SHP77 (cell line): Measurements from ENCODE around the gene RBFOX2.
"Not testable (repeated sequence)": the region's sequence is repeated elsewhere in the genome, so short reads cannot be mapped to it uniquely, and the experiment has no call there.

Experiments
- DNase-seq, 2 experiments: peaks; one replicate each; lab custom pipeline; 2025; lab: John Stamatoyannopoulos, UW

RBFOX2 gene

GRCh38 chr22:35830305-35830704, 198.3 kb downstream of the RBFOX2 start:
- DNase-seq: no peak

- no peak for DNase-seq
Measured at GRCh38 chr22:35824256-35824655, 204.4 kb downstream of the RBFOX2 start.

GRCh38 chr22:35821654-35822053, 207.0 kb downstream of the RBFOX2 start:
- no peak for DNase-seq

GRCh38 chr22:35819421-35819820, 209.2 kb downstream of the RBFOX2 start:
- DNase-seq: no peak

- no peak for DNase-seq
Measured at GRCh38 chr22:35818897-35819296, 209.7 kb downstream of the RBFOX2 start.

- DNase-seq: no peak
Measured at GRCh38 chr22:35812600-35812999, 216.0 kb downstream of the RBFOX2 start.

- DNase-seq: no peak
Measured at GRCh38 chr22:35811670-35812069, 217.0 kb downstream of the RBFOX2 start.

- no peak for DNase-seq
Measured at GRCh38 chr22:35809816-35810215, 218.8 kb downstream of the RBFOX2 start.

- no peak for DNase-seq
Measured at GRCh38 chr22:35808377-35808776, 220.2 kb downstream of the RBFOX2 start.

- DNase-seq: not testable (repeated sequence)
Measured at GRCh38 chr22:35806668-35807067, 222.0 kb downstream of the RBFOX2 start.

GRCh38 chr22:35805466-35805865, 223.2 kb downstream of the RBFOX2 start:
- no peak for DNase-seq

GRCh38 chr22:35804421-35804820, 224.2 kb downstream of the RBFOX2 start:
- no peak for DNase-seq

GRCh38 chr22:35802885-35803284, 225.7 kb downstream of the RBFOX2 start:
- DNase-seq: no peak

- DNase-seq: not testable (repeated sequence)
Measured at GRCh38 chr22:35801301-35801700, 227.3 kb downstream of the RBFOX2 start.

GRCh38 chr22:35799150-35799549, 229.5 kb downstream of the RBFOX2 start:
- DNase-seq: no peak

- DNase-seq: no peak
Measured at GRCh38 chr22:35797411-35797810, 231.2 kb downstream of the RBFOX2 start.

- no peak for DNase-seq
Measured at GRCh38 chr22:35795476-35795875, 233.1 kb downstream of the RBFOX2 start.

GRCh38 chr22:35792506-35792905, 236.1 kb downstream of the RBFOX2 start:
- no peak for DNase-seq

- not testable (repeated sequence) for DNase-seq
Measured at GRCh38 chr22:35791788-35792187, 236.8 kb downstream of the RBFOX2 start.

- no peak for DNase-seq
Measured at GRCh38 chr22:35785181-35785923, 243.3 kb downstream of the RBFOX2 start.

- no peak for DNase-seq
Measured at GRCh38 chr22:35784633-35785032, 244.0 kb downstream of the RBFOX2 start.

GRCh38 chr22:35783943-35784614, 244.5 kb downstream of the RBFOX2 start:
- DNase-seq: no peak

GRCh38 chr22:35782504-35782903, 246.1 kb downstream of the RBFOX2 start:
- DNase-seq: no peak

- DNase-seq: no peak
Measured at GRCh38 chr22:35781898-35782297, 246.7 kb downstream of the RBFOX2 start.
